ENCODE measurements around the gene CLTA.

Gene CLTA

GRCh38 chr9:36190388-36191289 is at the start of gene CLTA:
TSS of gene CLTA (plus strand) at chr9:36190921. CDS start at chr9:36191057, 136 bp downstream.
- peak; percentile 96 for DNase-seq (ENCODE audit: low spot score)

GRCh38 chr9:36141288-36141687 is 49.4 kb upstream of the CLTA start:
- DNase-seq (ENCODE audit: low spot score) = no peak

- no peak for DNase-seq (ENCODE audit: low spot score)
Measured at GRCh38 chr9:36141761-36142160, 49.0 kb upstream of the CLTA start.

GRCh38 chr9:36142510-36143244 is 48.0 kb upstream of the CLTA start:
- no peak for DNase-seq (ENCODE audit: low spot score)

GRCh38 chr9:36143245-36143641 is 47.5 kb upstream of the CLTA start:
- DNase-seq (ENCODE audit: low spot score) = no peak

- peak; percentile 47 for DNase-seq (ENCODE audit: low spot score)
Measured at GRCh38 chr9:36144309-36145232, 46.1 kb upstream of the CLTA start.

GRCh38 chr9:36145970-36146369 is 44.8 kb upstream of the CLTA start:
- no peak for DNase-seq (ENCODE audit: low spot score)

- no peak for DNase-seq (ENCODE audit: low spot score)
Measured at GRCh38 chr9:36146651-36147050, 44.1 kb upstream of the CLTA start.

- DNase-seq (ENCODE audit: low spot score) = no peak
Measured at GRCh38 chr9:36147441-36148175, 43.1 kb upstream of the CLTA start.

GRCh38 chr9:36148311-36149051 is 42.2 kb upstream of the CLTA start:
- peak; percentile 86 for DNase-seq (ENCODE audit: low spot score)

- DNase-seq (ENCODE audit: low spot score) = no peak
Measured at GRCh38 chr9:36149197-36149596, 41.5 kb upstream of the CLTA start.

- DNase-seq (ENCODE audit: low spot score) = no peak
Measured at GRCh38 chr9:36150574-36151315, 40.0 kb upstream of the CLTA start.

- peak; percentile 87 for DNase-seq (ENCODE audit: low spot score)
Measured at GRCh38 chr9:36151316-36152210, 39.2 kb upstream of the CLTA start.

GRCh38 chr9:36152741-36153438 is 37.8 kb upstream of the CLTA start:
- DNase-seq (ENCODE audit: low spot score) = no peak

GRCh38 chr9:36153746-36154145 is 37.0 kb upstream of the CLTA start:
- DNase-seq (ENCODE audit: low spot score) = no peak

- no peak for DNase-seq (ENCODE audit: low spot score)
Measured at GRCh38 chr9:36154331-36154952, 36.3 kb upstream of the CLTA start.

GRCh38 chr9:36156116-36156515 is 34.6 kb upstream of the CLTA start:
- no peak for DNase-seq (ENCODE audit: low spot score)

- DNase-seq (ENCODE audit: low spot score) = no peak
Measured at GRCh38 chr9:36158122-36158521, 32.6 kb upstream of the CLTA start.

Measured in CD4-positive, alpha-beta T cell treated with Interleukin-15 for 4 hours (primary cell).